Neural cell (in vitro differentiated cells): ENCODE data around the gene LYPD1. TPM values are rescaled to one million over a fixed set of nuclear protein-coding genes. Genes with fewer than 3 reads are reported as not detected.

Experiments
- H2AFZ ChIP-seq: fragments of 200-600, 300-800 bp; sonication (generic), shearing (Covaris generic); 2 replicates; pipeline ENCODE4 v1.6.0; 2014; ENCODE audit warnings: low read depth, mild to moderate bottlenecking, antibody characterized with exemption, low read length, moderate library complexity
- H3F3A ChIP-seq: fragments of 200-600 bp; shearing (Covaris generic); 2 replicates; pipeline ENCODE4 v1.6.1; 2016; ENCODE audit warnings: mild to moderate bottlenecking, moderate library complexity, mixed read lengths, antibody characterized with exemption, low read length; ENCODE audit not compliant: insufficient read depth, poor library complexity, severe bottlenecking
- H3K27ac ChIP-seq: fragments of 200-600, 300-800 bp; sonication (generic), shearing (Covaris generic); 2 replicates; pipeline ENCODE4 v1.5.1; 2014; ENCODE audit warnings: mild to moderate bottlenecking, low read length, moderate library complexity
- H3K27me3 ChIP-seq: fragments of 300-800, 200-600 bp; sonication (generic), shearing (Covaris generic); 2 replicates; pipeline ENCODE4 v1.6.0; 2014; ENCODE audit warnings: mild to moderate bottlenecking, low read depth, low read length, moderate library complexity; ENCODE audit not compliant: insufficient read depth
- H3K36me3 ChIP-seq: fragments of 300-800, 200-600 bp; sonication (generic), shearing (Covaris generic); 2 replicates; pipeline ENCODE4 v1.5.1; 2014; ENCODE audit warnings: mild to moderate bottlenecking, antibody characterized with exemption, low read length, moderate library complexity; ENCODE audit not compliant: insufficient read depth
- H3K4me2 ChIP-seq: fragments of 300-800, 200-600 bp; sonication (generic), shearing (Covaris generic); 2 replicates; pipeline ENCODE4 v1.6.0; 2014; ENCODE audit warnings: mild to moderate bottlenecking, low read length
- H3K4me3 ChIP-seq: fragments of 300-800, 200-600 bp; sonication (generic), shearing (Covaris generic); 2 replicates; pipeline ENCODE4 v1.5.1; 2014; ENCODE audit warnings: mild to moderate bottlenecking, low read length, moderate library complexity
- H3K79me2 ChIP-seq: fragments of 200-600 bp; shearing (Covaris generic); replicated peaks from 2 replicates; pipeline ENCODE4 v1.6.0; 2014; ENCODE audit warnings: mild to moderate bottlenecking, low read length, moderate library complexity; ENCODE audit not compliant: insufficient read depth
- H3K9ac ChIP-seq: fragments of 300-800, 200-600 bp; sonication (generic), shearing (Covaris generic); 2 replicates; pipeline ENCODE4 v1.6.1; 2016; ENCODE audit warnings: mild to moderate bottlenecking, low read length, mixed read lengths
- H3K9me2 ChIP-seq: fragments of 200-600 bp; shearing (Covaris generic); 2 replicates; pipeline ENCODE4 v1.6.1; 2016; ENCODE audit warnings: mild to moderate bottlenecking, low read length, mixed read lengths; ENCODE audit not compliant: insufficient read depth
- H3K9me3 ChIP-seq: fragments of 200-600, 300-800 bp; sonication (generic), shearing (Covaris generic); 2 replicates; pipeline ENCODE4 v1.6.1; 2016; ENCODE audit warnings: mild to moderate bottlenecking, mixed run types, low read length, moderate library complexity, mixed read lengths
- H4K20me1 ChIP-seq: fragments of 200-600 bp; shearing (Covaris generic); 2 replicates; pipeline ENCODE4 v1.6.1; 2016; ENCODE audit warnings: mild to moderate bottlenecking, mixed run types; ENCODE audit not compliant: insufficient read depth
- CTCF ChIP-seq: fragments of 450-650 bp; IDR thresholded peaks from 2 replicates; pipeline ENCODE4 v1.5.1; 2014; ENCODE audit warnings: antibody characterized with exemption, mild to moderate bottlenecking, moderate library complexity; ENCODE audit not compliant: poor library complexity, severe bottlenecking
- EP300 ChIP-seq: fragments of 450-650 bp; conservative IDR thresholded peaks from 2 replicates; pipeline ENCODE4 v1.6.1; 2014; ENCODE audit warnings: antibody characterized with exemption, mild to moderate bottlenecking, moderate library complexity; ENCODE audit not compliant: poor library complexity, severe bottlenecking
- EZH2 ChIP-seq: fragments of 200-600, 300-800 bp; shearing (Covaris generic), sonication (generic); IDR thresholded peaks from 2 replicates; pipeline ENCODE4 v1.6.1; 2014; ENCODE audit warnings: antibody characterized with exemption, low read length, borderline replicate concordance, mild to moderate bottlenecking; ENCODE audit not compliant: insufficient read depth, poor library complexity, severe bottlenecking
- POLR2AphosphoS5 ChIP-seq: IDR thresholded peaks from 2 replicates; pipeline ENCODE4 v1.6.1; 2012
- RAD21 ChIP-seq: fragments of 450-650 bp; conservative IDR thresholded peaks from 2 replicates; pipeline ENCODE4 v1.6.1; 2014; ENCODE audit warnings: antibody characterized with exemption, mild to moderate bottlenecking, moderate library complexity
- REST ChIP-seq: IDR thresholded peaks from 2 replicates; pipeline ENCODE4 v1.6.1; 2012; ENCODE audit warnings: borderline replicate concordance
- SMC3 ChIP-seq: fragments of 450-650 bp; conservative IDR thresholded peaks from 2 replicates; pipeline ENCODE4 v1.6.1; 2014; ENCODE audit warnings: antibody characterized with exemption, mild to moderate bottlenecking, moderate library complexity; ENCODE audit not compliant: poor library complexity
- TAF1 ChIP-seq: IDR thresholded peaks from 2 replicates; pipeline ENCODE4 v1.6.1; 2012; ENCODE audit warnings: low read depth
- polyA plus RNA-seq: library from polyadenylated mRNA; depleted of rRNA; stranded (reverse); fragments of >200 nt; gene quantifications from 2 replicates; pipeline ENCODE4 v1.2.3, GENCODE V29; 2014

LYPD1 gene
- polyA plus RNA-seq, 1 donor from 2014 or later = 78.2 TPM

GRCh38 chr2:132627536-132627935 is 42.5 kb downstream of the LYPD1 start:
- Histone ChIP-seq H3K79me2 (no peaks in the 10 kb centered on the region), H3K9me3 (peaks cover 3% of the 10 kb centered on the region), H2AFZ (no peak overlapping the region), H4K20me1 (no peaks in the 10 kb centered on the region), H3K9ac (no peak overlapping the region), H3K27me3 (no peaks in the 10 kb centered on the region), H3K9me2 (no peaks in the 10 kb centered on the region), H3K27ac (no peak overlapping the region), H3F3A (no peaks in the 10 kb centered on the region), H3K4me2 (no peak overlapping the region), H3K36me3 (no peaks in the 10 kb centered on the region), H3K4me3 (no peak overlapping the region)
- TF ChIP-seq POLR2AphosphoS5 = no peak
- TF ChIP-seq CTCF = no peak
- no peak for TF ChIP-seq EZH2
- TF ChIP-seq REST = no peak
- TF ChIP-seq EP300 = no peak
- TF ChIP-seq TAF1 = no peak
- TF ChIP-seq SMC3 = no peak

- Histone ChIP-seq H3K79me2 (no peaks in the 10 kb centered on the region), H3F3A (no peaks in the 10 kb centered on the region), H3K9me2 (no peaks in the 10 kb centered on the region), H3K4me2 (no peak overlapping the region), H3K36me3 (no peaks in the 10 kb centered on the region), H3K4me3 (no peak overlapping the region), H4K20me1 (no peaks in the 10 kb centered on the region), H3K27ac (no peak overlapping the region), H3K9me3 (peaks cover 3% of the 10 kb centered on the region), H3K9ac (no peak overlapping the region), H3K27me3 (no peaks in the 10 kb centered on the region), H2AFZ (no peak overlapping the region)
- TF ChIP-seq RAD21 (no peak), CTCF (no peak)
Measured at GRCh38 chr2:132623096-132623839, 46.7 kb downstream of the LYPD1 start.
